ENCODE measurements around the gene TMC6.

DNA sequence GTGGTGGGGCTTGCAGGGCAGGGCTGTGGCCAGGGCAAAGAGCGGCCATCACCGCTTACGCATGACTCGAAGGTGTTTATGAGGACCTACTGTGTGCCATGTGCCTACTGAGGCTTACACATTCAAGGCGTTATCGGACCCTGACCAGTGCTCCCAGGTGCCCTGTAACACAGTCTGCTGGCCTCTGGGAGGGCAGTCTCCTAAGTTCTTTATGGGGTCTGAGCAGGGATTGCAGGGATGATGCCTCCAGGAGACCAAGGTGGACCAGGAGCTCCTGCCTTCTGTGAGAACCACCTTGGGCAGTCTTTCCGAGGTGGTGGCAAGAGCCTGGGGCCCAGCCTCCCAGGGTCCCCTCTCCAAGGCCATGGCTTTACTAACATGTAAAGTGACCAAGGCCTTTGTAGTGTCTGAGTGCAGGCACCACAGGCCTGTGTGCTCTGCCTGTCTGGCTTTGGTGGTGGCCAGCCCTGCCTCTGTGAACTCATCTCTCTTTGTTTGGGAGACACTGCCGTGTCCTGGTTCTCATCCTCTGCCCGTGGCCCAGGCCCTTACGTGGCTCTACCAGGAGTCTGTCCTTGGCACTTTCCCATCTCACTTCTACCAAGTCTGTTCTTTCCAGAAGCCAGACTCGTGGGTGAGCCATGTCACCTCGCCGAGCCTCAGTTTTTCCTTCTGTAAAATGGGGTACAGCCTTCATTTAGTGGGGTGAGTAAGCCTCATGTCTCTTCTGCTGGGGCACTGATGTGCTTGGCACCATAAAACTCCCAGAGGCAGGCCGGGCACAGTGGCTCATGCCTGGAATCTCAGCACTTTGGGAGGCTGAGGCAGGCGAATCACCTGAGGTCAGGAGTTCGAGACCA, 36.4 kb upstream of the TMC6 start:
- TF ChIP-seq CTCF (conservative IDR thresholded peaks at IDR 0.05; ENCODE audit: low read depth, low read length) = no peak
- TF ChIP-seq EZH2 (IDR thresholded peaks at IDR 0.05; ENCODE audit: borderline replicate concordance, low read depth, low read length, poor library complexity, severe bottlenecking) = no peak
